Epithelial cell of proximal tubule (primary cell): ENCODE results near the gene SERPINB13. TPM values are rescaled to one million over a fixed set of nuclear protein-coding genes. Genes with fewer than 3 reads are reported as not detected.

Source experiments
- DNase-seq: peaks from one replicate; pipeline ENCODE4 v3.0.0-alpha.2; 2011; ENCODE audit warnings: low read depth
- H3K4me3 ChIP-seq: 2 replicates; pipeline ENCODE4 v1.5.1; 2011; ENCODE audit warnings: low read depth, mild to moderate bottlenecking, low read length
- CTCF ChIP-seq: conservative IDR thresholded peaks from 2 replicates; pipeline ENCODE4 v1.5.1; 2012; ENCODE audit warnings: low read depth, mild to moderate bottlenecking, low read length
- total RNA-seq: library from RNA; depleted of rRNA; stranded (reverse); fragments of >200 nt; gene quantifications from 2 replicates; pipeline ENCODE4 v1.2.3, GENCODE V29; 2015

SERPINB13 gene
- total RNA-seq, 1 donor from 2014 or later = not detected

GRCh38 chr18:63567276-63567675, 19.9 kb upstream of the SERPINB13 start:
- TF ChIP-seq CTCF = no peak
- no peak for DNase-seq

GRCh38 chr18:63567825-63568224, 19.3 kb upstream of the SERPINB13 start:
- DNase-seq = no peak
- TF ChIP-seq CTCF = no peak
- H3K4me3 ChIP-seq = no peak overlapping the region

More at GRCh38 chr18:63567276-63567675, 19.9 kb upstream of the SERPINB13 start:
- H3K4me3 ChIP-seq = no peak overlapping the region

GRCh38 chr18:63570721-63571120, 16.4 kb upstream of the SERPINB13 start:
- no peak for DNase-seq
- H3K4me3 ChIP-seq = no peak overlapping the region
- no peak for TF ChIP-seq CTCF

- no peak overlapping the region for H3K4me3 ChIP-seq
- no peak for DNase-seq
- TF ChIP-seq CTCF = no peak
These were observed 11.5 kb upstream of the SERPINB13 start for GRCh38 chr18:63575681-63576080.

GRCh38 chr18:63578357-63578958, 8.7 kb upstream of the SERPINB13 start:
- TF ChIP-seq CTCF = peak; percentile 85
- no peak overlapping the region for H3K4me3 ChIP-seq
- DNase-seq = peak; percentile 10

GRCh38 chr18:63579616-63580015, 7.5 kb upstream of the SERPINB13 start:
- TF ChIP-seq CTCF = no peak
- no peak overlapping the region for H3K4me3 ChIP-seq
- DNase-seq = no peak

GRCh38 chr18:63585988-63586387, 1.2 kb upstream of the SERPINB13 start:
- DNase-seq = no peak
- TF ChIP-seq CTCF = no peak
- no peak overlapping the region for H3K4me3 ChIP-seq
